Activated naive CD4-positive, alpha-beta T cell (primary cell): Measurements from ENCODE around the gene TLE2.

ENCODE experiments used
- DNase-seq, 4 experiments: peaks; one replicate each; lab custom pipeline; 2025; lab: John Stamatoyannopoulos, UW

Gene TLE2

DNA sequence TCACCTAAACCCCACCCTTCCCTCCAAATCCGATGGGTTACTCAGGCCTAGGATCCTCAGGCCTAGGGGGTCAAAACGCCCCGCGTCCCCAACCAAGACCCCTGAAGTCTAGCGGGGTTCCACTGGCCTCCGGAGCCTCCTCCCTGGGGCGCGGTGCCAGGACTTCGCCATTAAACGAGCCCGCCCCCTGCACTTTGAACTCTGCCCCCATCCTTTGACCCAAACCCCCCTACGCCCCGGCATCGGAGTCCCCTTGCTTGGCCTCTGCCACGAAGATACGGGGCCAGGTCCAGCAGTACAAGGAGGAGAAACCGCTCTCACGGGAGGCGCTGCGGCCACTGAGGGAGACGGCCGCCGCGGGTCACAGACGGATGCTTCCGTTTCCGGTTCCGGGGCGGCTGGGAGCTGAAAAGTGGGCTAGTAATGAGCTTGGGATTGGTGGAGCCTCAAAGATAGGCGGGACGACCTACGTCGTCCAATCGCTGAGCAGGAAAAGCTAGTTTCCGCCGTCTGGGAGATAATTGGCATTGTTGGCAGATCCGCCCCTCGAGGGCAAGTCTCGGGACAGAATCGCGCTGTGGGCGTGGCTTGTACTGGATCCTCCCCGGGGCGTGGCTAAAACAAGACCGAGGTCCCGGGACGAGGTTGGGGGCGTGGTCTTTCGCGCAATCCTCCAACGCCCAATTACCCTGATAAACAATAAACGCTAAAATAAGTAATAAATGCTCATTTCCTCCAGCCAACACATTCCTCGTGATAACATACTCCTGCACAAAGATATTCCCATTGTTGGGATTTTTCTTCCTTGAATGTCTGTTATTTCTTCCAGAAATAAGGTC, 78.6 kb downstream of the TLE2 start:
- DNase-seq, result peak; percentile 98 to 100 (median 100)

- DNase-seq, result no peak
Observed at GRCh38 chr19:2949939-2950285, 79.2 kb downstream of the TLE2 start.
